ENCODE results near the gene KCNN1.

DNA sequence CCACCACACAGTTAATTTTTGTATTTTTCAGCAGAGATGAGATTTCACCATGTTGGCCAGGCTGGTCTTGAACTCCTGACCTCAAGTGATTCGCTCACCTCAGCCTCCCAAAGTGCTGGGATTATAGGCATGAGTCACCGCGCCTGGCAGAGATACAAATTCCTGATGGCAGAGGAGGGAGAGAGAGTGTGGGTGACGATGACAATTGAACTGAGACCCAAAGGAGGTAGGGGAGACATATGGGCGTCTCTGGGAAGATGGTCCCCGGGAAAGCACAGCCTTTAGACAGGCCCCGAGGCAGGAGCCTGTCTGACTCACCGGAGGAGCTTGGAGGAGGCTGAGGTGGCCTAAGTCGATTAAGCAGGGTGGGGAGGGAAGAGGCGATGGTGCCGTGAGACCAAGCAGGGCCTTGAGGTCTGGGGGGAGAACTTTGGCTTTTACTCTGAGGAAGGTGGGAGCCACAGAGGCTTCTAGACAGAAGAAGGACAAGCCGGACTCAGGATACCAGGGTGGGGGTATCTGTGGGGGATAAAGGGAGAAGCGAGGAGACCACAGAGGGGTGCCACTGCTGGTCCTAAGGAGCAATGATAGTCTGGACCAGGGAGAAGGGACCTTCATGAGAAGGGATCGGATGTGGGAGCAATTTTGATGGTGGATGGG lies 79.3 kb downstream of the KCNN1 start:
- TF ChIP-seq, protein P1, sequence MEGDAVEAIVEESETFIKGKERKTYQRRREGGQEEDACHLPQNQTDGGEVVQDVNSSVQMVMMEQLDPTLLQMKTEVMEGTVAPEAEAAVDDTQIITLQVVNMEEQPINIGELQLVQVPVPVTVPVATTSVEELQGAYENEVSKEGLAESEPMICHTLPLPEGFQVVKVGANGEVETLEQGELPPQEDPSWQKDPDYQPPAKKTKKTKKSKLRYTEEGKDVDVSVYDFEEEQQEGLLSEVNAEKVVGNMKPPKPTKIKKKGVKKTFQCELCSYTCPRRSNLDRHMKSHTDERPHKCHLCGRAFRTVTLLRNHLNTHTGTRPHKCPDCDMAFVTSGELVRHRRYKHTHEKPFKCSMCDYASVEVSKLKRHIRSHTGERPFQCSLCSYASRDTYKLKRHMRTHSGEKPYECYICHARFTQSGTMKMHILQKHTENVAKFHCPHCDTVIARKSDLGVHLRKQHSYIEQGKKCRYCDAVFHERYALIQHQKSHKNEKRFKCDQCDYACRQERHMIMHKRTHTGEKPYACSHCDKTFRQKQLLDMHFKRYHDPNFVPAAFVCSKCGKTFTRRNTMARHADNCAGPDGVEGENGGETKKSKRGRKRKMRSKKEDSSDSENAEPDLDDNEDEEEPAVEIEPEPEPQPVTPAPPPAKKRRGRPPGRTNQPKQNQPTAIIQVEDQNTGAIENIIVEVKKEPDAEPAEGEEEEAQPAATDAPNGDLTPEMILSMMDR (IDR thresholded peaks at IDR 0.05; ENCODE audit: low read length) = no peak
- no peak for TF ChIP-seq EZH2 (IDR thresholded peaks at IDR 0.05; ENCODE audit: borderline replicate concordance, low read length)
